Ovary (tissue), 3 donors: ENCODE results near the gene SFTPD.

Experiments used
- CTCF ChIP-seq, 3 donors: fragments of 450-650 bp in 2 of 3; fragments of 200-600 bp in 1 of 3; IDR thresholded peaks; one replicate each; pipeline versions ENCODE4 v1.5.1 to v1.8.0; 2016 to 2022; ENCODE audit warnings: antibody characterized with exemption in 3 of 3, mild to moderate bottlenecking in 1 of 3
- POLR2A ChIP-seq: fragments of 450-650 bp; IDR thresholded peaks from one replicate; pipeline ENCODE4 v1.6.1; 2017; ENCODE audit warnings: antibody characterized with exemption, mild to moderate bottlenecking, moderate library complexity
- donor health status: DM: no; HTN: no; CAD: no.

- TF ChIP-seq CTCF (IDR thresholded peaks at IDR 0.05) (no peak), POLR2A (no peak)
Observed at GRCh38 chr10:79925614-79926013, 23.3 kb downstream of the SFTPD start.
